ENCODE measurements around the gene KCNK1.

DNA sequence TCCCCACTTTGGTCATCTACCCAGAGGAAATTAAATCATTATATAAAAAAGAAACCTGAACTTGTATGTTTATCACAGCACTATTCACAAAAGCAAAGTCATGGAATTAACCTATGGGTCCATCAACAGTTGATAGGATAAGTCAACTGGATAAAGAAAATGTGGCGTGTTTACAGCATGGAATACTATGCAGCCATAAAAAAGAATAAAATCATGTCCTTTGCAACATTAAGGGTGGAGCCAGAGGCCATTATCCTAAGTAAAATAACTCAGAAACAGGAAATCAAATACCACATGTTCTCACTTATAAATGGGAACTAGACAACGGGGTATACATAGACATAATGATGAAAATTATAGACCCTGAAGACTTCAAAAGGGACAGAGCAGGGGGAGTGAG, 27.6 kb upstream of the KCNK1 start:
- TF ChIP-seq, protein P1, sequence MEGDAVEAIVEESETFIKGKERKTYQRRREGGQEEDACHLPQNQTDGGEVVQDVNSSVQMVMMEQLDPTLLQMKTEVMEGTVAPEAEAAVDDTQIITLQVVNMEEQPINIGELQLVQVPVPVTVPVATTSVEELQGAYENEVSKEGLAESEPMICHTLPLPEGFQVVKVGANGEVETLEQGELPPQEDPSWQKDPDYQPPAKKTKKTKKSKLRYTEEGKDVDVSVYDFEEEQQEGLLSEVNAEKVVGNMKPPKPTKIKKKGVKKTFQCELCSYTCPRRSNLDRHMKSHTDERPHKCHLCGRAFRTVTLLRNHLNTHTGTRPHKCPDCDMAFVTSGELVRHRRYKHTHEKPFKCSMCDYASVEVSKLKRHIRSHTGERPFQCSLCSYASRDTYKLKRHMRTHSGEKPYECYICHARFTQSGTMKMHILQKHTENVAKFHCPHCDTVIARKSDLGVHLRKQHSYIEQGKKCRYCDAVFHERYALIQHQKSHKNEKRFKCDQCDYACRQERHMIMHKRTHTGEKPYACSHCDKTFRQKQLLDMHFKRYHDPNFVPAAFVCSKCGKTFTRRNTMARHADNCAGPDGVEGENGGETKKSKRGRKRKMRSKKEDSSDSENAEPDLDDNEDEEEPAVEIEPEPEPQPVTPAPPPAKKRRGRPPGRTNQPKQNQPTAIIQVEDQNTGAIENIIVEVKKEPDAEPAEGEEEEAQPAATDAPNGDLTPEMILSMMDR (IDR thresholded peaks at IDR 0.05), result no peak
- TF ChIP-seq POLR2A (IDR thresholded peaks at IDR 0.05), result no peak

Measured in lower leg skin (tissue), 3 donors.